ENCODE data around the gene BBOX1. TPM values are rescaled to one million over a fixed set of nuclear protein-coding genes. Genes with fewer than 3 reads are reported as not detected.

BBOX1 gene
- total and polyA plus RNA-seq, 2 donors (not counting 1 experiment from before 2014, with no cell fraction given): not detected

- H3K4me1 ChIP-seq (ENCODE audit: control insufficient read depth, extremely low read depth, insufficient read depth, low read length): no peaks in the 10 kb centered on the region
- no peak overlapping the region for H3K4me3 ChIP-seq (replicated peaks in 1 of 4; ENCODE audit: control extremely low read depth in 1 of 4, insufficient read depth in 1 of 4, low read depth in 3 of 4, low read length in 4 of 4)
- H3K79me2 ChIP-seq (ENCODE audit: control insufficient read depth, insufficient read depth, low read length): no peaks in the 10 kb centered on the region
- H3K9me3 ChIP-seq (ENCODE audit: control insufficient read depth, insufficient read depth, low read depth, low read length): no peaks in the 10 kb centered on the region
- H3K27ac ChIP-seq (ENCODE audit: insufficient read depth, low read length): no peak overlapping the region
- no peak overlapping the region for H3K9ac ChIP-seq (ENCODE audit: insufficient read depth, low read length)
- H3K36me3 ChIP-seq (ENCODE audit: control insufficient read depth, insufficient read depth, low read length): no peaks in the 10 kb centered on the region
- no peak overlapping the region for H2AFZ ChIP-seq (ENCODE audit: low read length)
- TF ChIP-seq CTCF (conservative IDR thresholded peaks at IDR 0.05 in 1 of 2, IDR thresholded peaks at IDR 0.05 in 1 of 2; ENCODE audit: low read depth in 1 of 2, low read length in 2 of 2): no peak
- no peaks in the 10 kb centered on the region for H3K27me3 ChIP-seq (ENCODE audit: control insufficient read depth, insufficient read depth, low read length)
- peak in 1 of 2 donors; percentile 18 for DNase-seq (ENCODE audit: low read depth in 2 of 2)
- no peaks in the 10 kb centered on the region for H4K20me1 ChIP-seq (ENCODE audit: control insufficient read depth, extremely low read depth, insufficient read depth, low read length)
- no peak overlapping the region for H3K4me2 ChIP-seq (ENCODE audit: extremely low read depth, insufficient read depth, low read length)
Observed at GRCh38 chr11:27058456-27058855, 17.8 kb downstream of the BBOX1 start.

- no peak overlapping the region for H3K9ac ChIP-seq (ENCODE audit: insufficient read depth, low read length)
- H3K4me2 ChIP-seq (ENCODE audit: extremely low read depth, insufficient read depth, low read length): no peak overlapping the region
- no peaks in the 10 kb centered on the region for H3K9me3 ChIP-seq (ENCODE audit: control insufficient read depth, insufficient read depth, low read depth, low read length)
- H3K36me3 ChIP-seq (ENCODE audit: control insufficient read depth, insufficient read depth, low read length): no peaks in the 10 kb centered on the region
- H3K79me2 ChIP-seq (ENCODE audit: control insufficient read depth, insufficient read depth, low read length): no peaks in the 10 kb centered on the region
- no peak for DNase-seq (ENCODE audit: low read depth in 2 of 2)
- H3K4me3 ChIP-seq (replicated peaks in 1 of 4; ENCODE audit: control extremely low read depth in 1 of 4, insufficient read depth in 1 of 4, low read depth in 3 of 4, low read length in 4 of 4): no peak overlapping the region
- no peak overlapping the region for H3K27ac ChIP-seq (ENCODE audit: insufficient read depth, low read length)
- no peak overlapping the region for H2AFZ ChIP-seq (ENCODE audit: low read length)
- no peaks in the 10 kb centered on the region for H3K27me3 ChIP-seq (ENCODE audit: control insufficient read depth, insufficient read depth, low read length)
- H3K4me1 ChIP-seq (ENCODE audit: control insufficient read depth, extremely low read depth, insufficient read depth, low read length): no peaks in the 10 kb centered on the region
- no peaks in the 10 kb centered on the region for H4K20me1 ChIP-seq (ENCODE audit: control insufficient read depth, extremely low read depth, insufficient read depth, low read length)
- no peak for TF ChIP-seq EZH2 (IDR thresholded peaks at IDR 0.05; ENCODE audit: low read length, missing control alignments)
- no peak for TF ChIP-seq CTCF (conservative IDR thresholded peaks at IDR 0.05 in 1 of 2, IDR thresholded peaks at IDR 0.05 in 1 of 2; ENCODE audit: low read depth in 1 of 2, low read length in 2 of 2)
Observed at GRCh38 chr11:27059431-27059830, 18.8 kb downstream of the BBOX1 start.

GRCh38 chr11:27060816-27061460, 20.3 kb downstream of the BBOX1 start:
- H3K9ac ChIP-seq (ENCODE audit: insufficient read depth, low read length): no peak overlapping the region
- no peak for DNase-seq (ENCODE audit: low read depth in 2 of 2)
- no peak overlapping the region for H2AFZ ChIP-seq (ENCODE audit: low read length)
- no peaks in the 10 kb centered on the region for H4K20me1 ChIP-seq (ENCODE audit: control insufficient read depth, extremely low read depth, insufficient read depth, low read length)
- H3K4me2 ChIP-seq (ENCODE audit: extremely low read depth, insufficient read depth, low read length): no peak overlapping the region
- no peaks in the 10 kb centered on the region for H3K27me3 ChIP-seq (ENCODE audit: control insufficient read depth, insufficient read depth, low read length)
- no peaks in the 10 kb centered on the region for H3K4me1 ChIP-seq (ENCODE audit: control insufficient read depth, extremely low read depth, insufficient read depth, low read length)
- H3K4me3 ChIP-seq (replicated peaks in 1 of 4; ENCODE audit: control extremely low read depth in 1 of 4, insufficient read depth in 1 of 4, low read depth in 3 of 4, low read length in 4 of 4): no peak overlapping the region
- TF ChIP-seq CTCF (conservative IDR thresholded peaks at IDR 0.05 in 1 of 2, IDR thresholded peaks at IDR 0.05 in 1 of 2; ENCODE audit: low read depth in 1 of 2, low read length in 2 of 2): no peak
- TF ChIP-seq EZH2 (IDR thresholded peaks at IDR 0.05; ENCODE audit: low read length, missing control alignments): no peak
- no peak overlapping the region for H3K27ac ChIP-seq (ENCODE audit: insufficient read depth, low read length)
- no peaks in the 10 kb centered on the region for H3K9me3 ChIP-seq (ENCODE audit: control insufficient read depth, insufficient read depth, low read depth, low read length)
- no peaks in the 10 kb centered on the region for H3K36me3 ChIP-seq (ENCODE audit: control insufficient read depth, insufficient read depth, low read length)
- H3K79me2 ChIP-seq (ENCODE audit: control insufficient read depth, insufficient read depth, low read length): no peaks in the 10 kb centered on the region
